Panc1 (cell line): ENCODE measurements around the gene PRPF19. TPM values are rescaled to one million over a fixed set of nuclear protein-coding genes. Genes with fewer than 3 reads are reported as not detected.

ENCODE experiments used
- ATAC-seq: fragments of 200-7000 bp; cut with Tn5 transposase; 2 replicates; pipeline ENCODE4 v1.9.1; 2020; ENCODE audit warnings: mild to moderate bottlenecking, moderate library complexity
- BruUV-seq: library from RNA; stranded (reverse); fragments of 400-500 nt; replicated peaks from 2 replicates; lab custom pipeline; 2021; lab: Mats Ljungman, UMichigan
- CTCF ChIA-PET: fragments of 300-600 bp; sonication (Branson Sonifier 250); formaldehyde crosslinking; loops from one replicate; lab custom pipeline; 2022; ENCODE audit warnings: antibody characterized with exemption; lab: Charles Lee
- POLR2A ChIA-PET: fragments of 300-600 bp; sonication (Branson Sonifier 250); formaldehyde crosslinking; loops from one replicate; lab custom pipeline; 2022; ENCODE audit warnings: antibody characterized with exemption; lab: Charles Lee
- DNase-seq: peaks from one replicate; pipeline ENCODE4 v3.0.0-alpha.2; 2010; ENCODE audit warnings: low read depth, low spot score
- H3K27ac ChIP-seq: 2 replicates; pipeline ENCODE4 v1.5.1; 2011; ENCODE audit warnings: mild to moderate bottlenecking, low read length, inconsistent platforms
- H3K27me3 ChIP-seq: fragments of 200-500 bp; sonication (Bioruptor generic); 2 replicates; pipeline ENCODE4 v1.6.0; 2014; ENCODE audit warnings: low read length, inconsistent platforms; ENCODE audit not compliant: control insufficient read depth, insufficient read depth
- H3K36me3 ChIP-seq: fragments of 200-500 bp; sonication (Bioruptor generic); 2 replicates; pipeline ENCODE4 v1.5.1; 2014; ENCODE audit warnings: inconsistent platforms, mild to moderate bottlenecking, low read length, moderate library complexity; ENCODE audit not compliant: control insufficient read depth, insufficient read depth
- H3K4me1 ChIP-seq: 2 replicates; pipeline ENCODE4 v1.5.1; 2011; ENCODE audit warnings: inconsistent platforms, mild to moderate bottlenecking, low read length, moderate library complexity; ENCODE audit not compliant: control insufficient read depth, insufficient read depth
- H3K4me3 ChIP-seq, 2 experiments: 2 replicates each; pipeline ENCODE4 v1.5.1; 2011 to 2012; ENCODE audit warnings: low read depth in 2 of 2, low read length in 2 of 2, mild to moderate bottlenecking in 2 of 2, inconsistent platforms in 1 of 2, moderate library complexity in 1 of 2
- H3K9me3 ChIP-seq: fragments of 200-500 bp; sonication (Bioruptor generic); 2 replicates; pipeline ENCODE4 v1.5.1; 2014; ENCODE audit warnings: low read depth, mild to moderate bottlenecking, inconsistent platforms, low read length, moderate library complexity; ENCODE audit not compliant: control insufficient read depth, insufficient read depth
- POLR2AphosphoS5 ChIP-seq: IDR thresholded peaks from 2 replicates; pipeline ENCODE4 v1.6.1; 2012; ENCODE audit warnings: mild to moderate bottlenecking, low read depth, low read length, moderate library complexity
- SIN3A ChIP-seq: IDR thresholded peaks from 2 replicates; pipeline ENCODE4 v1.6.1; 2012; ENCODE audit warnings: low read depth, mild to moderate bottlenecking, low read length, moderate library complexity, borderline replicate concordance; ENCODE audit not compliant: insufficient read depth
- TCF7L2 ChIP-seq: IDR thresholded peaks from 2 replicates; pipeline ENCODE4 v1.6.1; 2011; ENCODE audit warnings: mild to moderate bottlenecking, low read depth, low read length, inconsistent platforms
- in situ Hi-C: cut with HindIII; loops from 2 replicates; pipeline ENCODE4 v1.10.0; 2016; ENCODE audit warnings: low sequenced_read_pairs, low pct_unique_long_range_greater_than_20kb
- intact Hi-C: fragments of 100-400 bp; cut with micrococcal nuclease; formaldehyde crosslinking; loops from one replicate; pipeline ENCODE4 v1.10.0; 2022; ENCODE audit not compliant: unreplicated experiment
- total RNA-seq: library from RNA; stranded (reverse); gene quantifications from one replicate; pipeline ENCODE4 v1.2.1, GENCODE V29; 2021; ENCODE audit not compliant: unreplicated experiment
- TF ChIP-seq, protein P1 (sequence below): fragments of 450-650 bp; IDR thresholded peaks from 2 replicates; pipeline ENCODE4 v1.5.1; 2017; ENCODE audit warnings: mild to moderate bottlenecking
- TF ChIP-seq, protein P2 (sequence below), 2 experiments: IDR thresholded peaks; 2 replicates each; pipeline ENCODE4 v1.6.1; 2011 to 2012; ENCODE audit warnings: low read depth in 2 of 2, control low read depth in 1 of 2, low read length in 1 of 2, mild to moderate bottlenecking in 1 of 2, moderate library complexity in 1 of 2; ENCODE audit not compliant: insufficient read depth in 1 of 2

Gene PRPF19
- total RNA-seq, 1 experiment from 2014 or later = 149 TPM

DNA sequence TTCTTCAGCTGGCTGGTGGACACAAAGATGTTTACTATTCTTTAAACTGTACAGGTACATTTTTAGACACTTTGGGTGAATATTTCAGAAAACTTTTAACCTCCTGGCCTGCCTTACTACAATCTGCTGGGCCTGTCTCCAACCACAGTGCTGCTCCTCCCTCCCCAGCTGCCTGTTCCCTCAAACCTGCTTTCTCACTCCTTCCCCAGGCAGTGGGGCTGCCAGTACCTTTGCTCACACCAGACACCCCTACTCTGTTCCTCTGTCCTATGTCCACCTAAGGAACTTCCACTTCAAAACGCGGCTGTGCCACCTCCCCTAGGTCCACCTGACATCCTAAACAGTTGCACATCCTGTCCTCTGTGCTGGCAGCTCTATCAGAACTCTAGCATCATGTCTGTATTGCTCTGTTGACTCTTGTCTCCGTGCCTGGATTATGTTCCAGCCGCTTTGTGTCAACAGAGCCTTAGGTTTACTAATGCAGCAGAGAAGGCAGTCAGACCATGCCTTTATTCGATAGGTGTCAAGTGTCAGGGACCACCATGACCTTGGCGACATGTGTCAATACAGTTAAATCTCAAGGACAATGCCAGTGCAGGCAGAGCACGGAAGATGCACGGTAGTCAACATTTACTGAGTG is 25.6 kb downstream of the PRPF19 start:
- no peaks in the 10 kb centered on the region for H3K36me3 ChIP-seq
- no peaks in the 10 kb centered on the region for H3K9me3 ChIP-seq
- ChIA-PET CTCF (no interaction called here), POLR2A (interaction anchor here (0.6 kb wide), 1 partner anchor 1776 kb away, joined by 5 read pairs; no protein-coding TSS in a partner anchor)
- DNase-seq (no peak), ATAC-seq (no peak)
- no peaks in the 10 kb centered on the region for H3K4me1 ChIP-seq
- BruUV-seq = no TSS peak
- in situ Hi-C loops = no loop called here
- H3K27ac ChIP-seq = no peak overlapping the region
- no peaks in the 10 kb centered on the region for H3K27me3 ChIP-seq
- intact Hi-C loops = no loop called here
- TF ChIP-seq, protein P1, sequence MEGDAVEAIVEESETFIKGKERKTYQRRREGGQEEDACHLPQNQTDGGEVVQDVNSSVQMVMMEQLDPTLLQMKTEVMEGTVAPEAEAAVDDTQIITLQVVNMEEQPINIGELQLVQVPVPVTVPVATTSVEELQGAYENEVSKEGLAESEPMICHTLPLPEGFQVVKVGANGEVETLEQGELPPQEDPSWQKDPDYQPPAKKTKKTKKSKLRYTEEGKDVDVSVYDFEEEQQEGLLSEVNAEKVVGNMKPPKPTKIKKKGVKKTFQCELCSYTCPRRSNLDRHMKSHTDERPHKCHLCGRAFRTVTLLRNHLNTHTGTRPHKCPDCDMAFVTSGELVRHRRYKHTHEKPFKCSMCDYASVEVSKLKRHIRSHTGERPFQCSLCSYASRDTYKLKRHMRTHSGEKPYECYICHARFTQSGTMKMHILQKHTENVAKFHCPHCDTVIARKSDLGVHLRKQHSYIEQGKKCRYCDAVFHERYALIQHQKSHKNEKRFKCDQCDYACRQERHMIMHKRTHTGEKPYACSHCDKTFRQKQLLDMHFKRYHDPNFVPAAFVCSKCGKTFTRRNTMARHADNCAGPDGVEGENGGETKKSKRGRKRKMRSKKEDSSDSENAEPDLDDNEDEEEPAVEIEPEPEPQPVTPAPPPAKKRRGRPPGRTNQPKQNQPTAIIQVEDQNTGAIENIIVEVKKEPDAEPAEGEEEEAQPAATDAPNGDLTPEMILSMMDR = no peak
- TF ChIP-seq SIN3A (no peak), POLR2AphosphoS5 (no peak), TCF7L2 (no peak)
- TF ChIP-seq, protein P2, sequence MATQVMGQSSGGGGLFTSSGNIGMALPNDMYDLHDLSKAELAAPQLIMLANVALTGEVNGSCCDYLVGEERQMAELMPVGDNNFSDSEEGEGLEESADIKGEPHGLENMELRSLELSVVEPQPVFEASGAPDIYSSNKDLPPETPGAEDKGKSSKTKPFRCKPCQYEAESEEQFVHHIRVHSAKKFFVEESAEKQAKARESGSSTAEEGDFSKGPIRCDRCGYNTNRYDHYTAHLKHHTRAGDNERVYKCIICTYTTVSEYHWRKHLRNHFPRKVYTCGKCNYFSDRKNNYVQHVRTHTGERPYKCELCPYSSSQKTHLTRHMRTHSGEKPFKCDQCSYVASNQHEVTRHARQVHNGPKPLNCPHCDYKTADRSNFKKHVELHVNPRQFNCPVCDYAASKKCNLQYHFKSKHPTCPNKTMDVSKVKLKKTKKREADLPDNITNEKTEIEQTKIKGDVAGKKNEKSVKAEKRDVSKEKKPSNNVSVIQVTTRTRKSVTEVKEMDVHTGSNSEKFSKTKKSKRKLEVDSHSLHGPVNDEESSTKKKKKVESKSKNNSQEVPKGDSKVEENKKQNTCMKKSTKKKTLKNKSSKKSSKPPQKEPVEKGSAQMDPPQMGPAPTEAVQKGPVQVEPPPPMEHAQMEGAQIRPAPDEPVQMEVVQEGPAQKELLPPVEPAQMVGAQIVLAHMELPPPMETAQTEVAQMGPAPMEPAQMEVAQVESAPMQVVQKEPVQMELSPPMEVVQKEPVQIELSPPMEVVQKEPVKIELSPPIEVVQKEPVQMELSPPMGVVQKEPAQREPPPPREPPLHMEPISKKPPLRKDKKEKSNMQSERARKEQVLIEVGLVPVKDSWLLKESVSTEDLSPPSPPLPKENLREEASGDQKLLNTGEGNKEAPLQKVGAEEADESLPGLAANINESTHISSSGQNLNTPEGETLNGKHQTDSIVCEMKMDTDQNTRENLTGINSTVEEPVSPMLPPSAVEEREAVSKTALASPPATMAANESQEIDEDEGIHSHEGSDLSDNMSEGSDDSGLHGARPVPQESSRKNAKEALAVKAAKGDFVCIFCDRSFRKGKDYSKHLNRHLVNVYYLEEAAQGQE (IDR thresholded peaks at IDR 0.05; ENCODE audit: insufficient read depth in 1 of 2, low read depth in 2 of 2, low read length in 1 of 2) = no peak
- no peak overlapping the region for H3K4me3 ChIP-seq

DNA sequence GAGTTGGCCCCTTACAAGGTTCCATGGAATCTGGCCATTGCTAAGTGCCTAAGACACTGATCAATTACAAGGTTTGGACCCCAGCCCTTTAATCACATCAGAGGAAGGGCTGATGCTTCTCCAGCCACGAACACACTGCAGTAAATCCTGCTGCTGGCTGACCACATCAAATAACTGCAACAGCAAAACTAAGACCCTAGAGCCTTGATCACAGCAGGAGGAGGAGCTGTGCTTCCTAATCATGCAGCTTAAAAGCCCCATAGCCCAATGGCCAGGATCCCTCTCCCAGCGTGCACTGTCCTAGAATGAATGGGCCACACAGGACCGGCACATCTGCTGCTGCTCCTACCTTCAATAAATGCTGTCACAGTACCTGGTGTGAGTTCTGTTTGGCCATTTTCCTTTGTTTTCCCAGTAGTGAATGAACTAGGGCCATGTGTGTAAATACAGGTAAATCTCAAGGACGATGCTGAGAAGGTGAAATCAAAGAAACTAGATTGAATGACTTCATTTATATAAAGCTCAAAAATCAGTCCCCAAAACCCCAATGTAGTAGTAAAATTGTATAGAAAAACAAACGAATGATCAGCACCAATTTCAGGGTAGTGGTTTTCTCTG is 26.3 kb downstream of the PRPF19 start:
- H3K9me3 ChIP-seq = no peaks in the 10 kb centered on the region
- H3K27ac ChIP-seq = no peak overlapping the region
- ChIA-PET POLR2A (interaction anchor here (0.6 kb wide), 1 partner anchor 1776 kb away, joined by 5 read pairs; no protein-coding TSS in a partner anchor), CTCF (no interaction called here)
- DNase-seq = no peak
- no peaks in the 10 kb centered on the region for H3K4me1 ChIP-seq
- no TSS peak for BruUV-seq
- intact Hi-C loops = no loop called here
- no peak for ATAC-seq
- H3K36me3 ChIP-seq = no peaks in the 10 kb centered on the region
- H3K4me3 ChIP-seq = no peak overlapping the region
- in situ Hi-C loops = no loop called here
- H3K27me3 ChIP-seq = no peaks in the 10 kb centered on the region
- TF ChIP-seq, protein P1 = no peak
- no peak for TF ChIP-seq POLR2AphosphoS5
- TF ChIP-seq, protein P2 (IDR thresholded peaks at IDR 0.05; ENCODE audit: insufficient read depth in 1 of 2, low read depth in 2 of 2, low read length in 1 of 2) = no peak
- no peak for TF ChIP-seq TCF7L2
- no peak for TF ChIP-seq SIN3A
